ENCODE measurements around the gene IGLON5. TPM values are rescaled to one million over a fixed set of nuclear protein-coding genes. Genes with fewer than 3 reads are reported as not detected.

IGLON5 gene
- total RNA-seq, 1 experiment from 2014 or later, result 1.2 TPM

Other genes starting within 250 kb of the IGLON5 start
- gene KLK13, start 246.6 kb upstream of the IGLON5 start, total RNA-seq (2014; rRNA removed; shearing (Covaris generic)), result not detected in 2 replicates
- not detected in 2 replicates for gene KLK14, start 228.8 kb upstream of the IGLON5 start, total RNA-seq (2014; rRNA removed; shearing (Covaris generic))
- gene CTU1, start 203.2 kb upstream of the IGLON5 start, total RNA-seq (2014; rRNA removed; shearing (Covaris generic)), result 2.8 and 6.0 TPM in 2 replicates
- not detected in 2 replicates for gene SIGLEC9, start 186.7 kb upstream of the IGLON5 start, total RNA-seq (2014; rRNA removed; shearing (Covaris generic))
- not detected in 2 replicates for gene SIGLEC7, start 169.3 kb upstream of the IGLON5 start, total RNA-seq (2014; rRNA removed; shearing (Covaris generic))
- 3.3 and 13.9 TPM in 2 replicates for gene CD33, start 86.6 kb upstream of the IGLON5 start, total RNA-seq (2014; rRNA removed; shearing (Covaris generic))
- 0.39 TPM in 1 of 2 replicates, not detected in the other for gene SIGLECL1, start 60.6 kb upstream of the IGLON5 start, total RNA-seq (2014; rRNA removed; shearing (Covaris generic))
- 8.0 and 8.5 TPM in 2 replicates for gene VSIG10L, start 30.5 kb downstream of the IGLON5 start, total RNA-seq (2014; rRNA removed; shearing (Covaris generic))
- gene ETFB, start 54.7 kb downstream of the IGLON5 start, total RNA-seq (2014; rRNA removed; shearing (Covaris generic)), result 397 and 449 TPM in 2 replicates
- gene CLDND2, start 57.4 kb downstream of the IGLON5 start, total RNA-seq (2014; rRNA removed; shearing (Covaris generic)), result 0.97 TPM in 1 of 2 replicates, not detected in the other
- gene NKG7, start 61.0 kb downstream of the IGLON5 start, total RNA-seq (2014; rRNA removed; shearing (Covaris generic)), result not detected in 2 replicates
- not detected in 2 replicates for gene LIM2, start 76.3 kb downstream of the IGLON5 start, total RNA-seq (2014; rRNA removed; shearing (Covaris generic))
- not detected in 2 replicates for gene C19orf84, start 78.9 kb downstream of the IGLON5 start, total RNA-seq (2014; rRNA removed; shearing (Covaris generic))
- gene SIGLEC10, start 106.0 kb downstream of the IGLON5 start, total RNA-seq (2014; rRNA removed; shearing (Covaris generic)), result not detected in 2 replicates
- not detected in 2 replicates for gene SIGLEC8, start 146.8 kb downstream of the IGLON5 start, total RNA-seq (2014; rRNA removed; shearing (Covaris generic))
- gene CEACAM18, start 166.9 kb downstream of the IGLON5 start, total RNA-seq (2014; rRNA removed; shearing (Covaris generic)), result not detected in 2 replicates
- gene SIGLEC12, start 190.2 kb downstream of the IGLON5 start, total RNA-seq (2014; rRNA removed; shearing (Covaris generic)), result not detected in 2 replicates
- not detected in 2 replicates for gene SIGLEC6, start 220.0 kb downstream of the IGLON5 start, total RNA-seq (2014; rRNA removed; shearing (Covaris generic))